ENCODE results near the gene CLVS2.

DNA sequence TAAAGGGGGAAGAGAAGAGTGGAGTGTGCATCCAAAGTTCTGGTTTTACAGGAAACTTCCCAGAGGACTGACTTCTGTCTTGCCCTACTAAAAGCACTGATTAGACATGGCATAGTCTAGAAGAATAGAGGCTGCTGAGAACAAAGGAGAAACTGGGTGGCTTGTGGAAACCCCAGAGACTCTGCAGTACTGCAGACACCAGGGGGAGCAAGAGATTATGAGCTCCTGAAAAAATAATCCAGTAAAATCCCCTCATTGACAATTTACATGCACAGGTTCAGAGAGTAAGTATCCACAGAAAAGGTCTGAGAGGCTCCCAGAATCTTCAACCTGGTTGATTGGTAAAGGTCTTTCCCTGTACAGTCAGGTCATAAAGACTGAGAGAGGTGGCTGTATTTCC lies 48.7 kb upstream of the CLVS2 start:
- TF ChIP-seq, protein P1, sequence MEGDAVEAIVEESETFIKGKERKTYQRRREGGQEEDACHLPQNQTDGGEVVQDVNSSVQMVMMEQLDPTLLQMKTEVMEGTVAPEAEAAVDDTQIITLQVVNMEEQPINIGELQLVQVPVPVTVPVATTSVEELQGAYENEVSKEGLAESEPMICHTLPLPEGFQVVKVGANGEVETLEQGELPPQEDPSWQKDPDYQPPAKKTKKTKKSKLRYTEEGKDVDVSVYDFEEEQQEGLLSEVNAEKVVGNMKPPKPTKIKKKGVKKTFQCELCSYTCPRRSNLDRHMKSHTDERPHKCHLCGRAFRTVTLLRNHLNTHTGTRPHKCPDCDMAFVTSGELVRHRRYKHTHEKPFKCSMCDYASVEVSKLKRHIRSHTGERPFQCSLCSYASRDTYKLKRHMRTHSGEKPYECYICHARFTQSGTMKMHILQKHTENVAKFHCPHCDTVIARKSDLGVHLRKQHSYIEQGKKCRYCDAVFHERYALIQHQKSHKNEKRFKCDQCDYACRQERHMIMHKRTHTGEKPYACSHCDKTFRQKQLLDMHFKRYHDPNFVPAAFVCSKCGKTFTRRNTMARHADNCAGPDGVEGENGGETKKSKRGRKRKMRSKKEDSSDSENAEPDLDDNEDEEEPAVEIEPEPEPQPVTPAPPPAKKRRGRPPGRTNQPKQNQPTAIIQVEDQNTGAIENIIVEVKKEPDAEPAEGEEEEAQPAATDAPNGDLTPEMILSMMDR (IDR thresholded peaks at IDR 0.05): peak; percentile 63
- no peak for TF ChIP-seq ZFX (IDR thresholded peaks at IDR 0.05; ENCODE audit: borderline replicate concordance)

All from 22Rv1 (cell line).